NCI-H2107 (cell line): Measurements from ENCODE around the gene NR3C2.

ENCODE experiments used
- DNase-seq: peaks from one replicate; lab custom pipeline; 2025; lab: John Stamatoyannopoulos, UW

NR3C2 gene

GRCh38 chr4:148311526-148311925, 130.7 kb downstream of the NR3C2 start:
- no peak for DNase-seq

- no peak for DNase-seq
Measured at GRCh38 chr4:148310756-148311155, 131.5 kb downstream of the NR3C2 start.

- no peak for DNase-seq
Measured at GRCh38 chr4:148305751-148306150, 136.5 kb downstream of the NR3C2 start.

- DNase-seq = no peak
Measured at GRCh38 chr4:148302416-148302815, 139.8 kb downstream of the NR3C2 start.

- DNase-seq = no peak
Measured at GRCh38 chr4:148300877-148301276, 141.3 kb downstream of the NR3C2 start.

- DNase-seq = no peak
Measured at GRCh38 chr4:148299337-148299736, 142.9 kb downstream of the NR3C2 start.

GRCh38 chr4:148296498-148296897, 145.7 kb downstream of the NR3C2 start:
- no peak for DNase-seq

- DNase-seq = no peak
Measured at GRCh38 chr4:148295642-148296041, 146.6 kb downstream of the NR3C2 start.

GRCh38 chr4:148293571-148293970, 148.6 kb downstream of the NR3C2 start:
- DNase-seq = no peak

- no peak for DNase-seq
Measured at GRCh38 chr4:148292686-148293085, 149.5 kb downstream of the NR3C2 start.

GRCh38 chr4:148289740-148290139, 152.5 kb downstream of the NR3C2 start:
- no peak for DNase-seq

- no peak for DNase-seq
Measured at GRCh38 chr4:148288448-148288847, 153.8 kb downstream of the NR3C2 start.

- no peak for DNase-seq
Measured at GRCh38 chr4:148287111-148287510, 155.1 kb downstream of the NR3C2 start.

- no peak for DNase-seq
Measured at GRCh38 chr4:148286012-148286411, 156.2 kb downstream of the NR3C2 start.

GRCh38 chr4:148283665-148284064, 158.5 kb downstream of the NR3C2 start:
- no peak for DNase-seq

GRCh38 chr4:148278310-148278709, 163.9 kb downstream of the NR3C2 start:
- no peak for DNase-seq

- no peak for DNase-seq
Measured at GRCh38 chr4:148275266-148275665, 166.9 kb downstream of the NR3C2 start.

- DNase-seq = no peak
Measured at GRCh38 chr4:148273501-148273986, 168.7 kb downstream of the NR3C2 start.

GRCh38 chr4:148271166-148271565, 171.0 kb downstream of the NR3C2 start:
- DNase-seq = no peak

GRCh38 chr4:148270630-148271029, 171.6 kb downstream of the NR3C2 start:
- DNase-seq = no peak

- no peak for DNase-seq
Measured at GRCh38 chr4:148268835-148269234, 173.4 kb downstream of the NR3C2 start.

GRCh38 chr4:148266921-148267320, 175.3 kb downstream of the NR3C2 start:
- DNase-seq = no peak

- no peak for DNase-seq
Measured at GRCh38 chr4:148266240-148266639, 176.0 kb downstream of the NR3C2 start.

- no peak for DNase-seq
Measured at GRCh38 chr4:148265627-148266026, 176.6 kb downstream of the NR3C2 start.

GRCh38 chr4:148263802-148264201, 178.4 kb downstream of the NR3C2 start:
- no peak for DNase-seq
